WI38 (cell line): Measurements from ENCODE around the gene PPIH.

Experiments
- H3K4me3 ChIP-seq: 2 replicates; pipeline ENCODE4 v1.5.1; 2011; ENCODE audit warnings: low read depth, mild to moderate bottlenecking, control low read depth, low read length
- CTCF ChIP-seq: IDR thresholded peaks from 2 replicates; pipeline ENCODE4 v1.5.1; 2012; ENCODE audit warnings: low read depth, mild to moderate bottlenecking, control low read depth, low read length

Gene PPIH

GRCh38 chr1:42682739-42683531 lies 24.7 kb downstream of the PPIH start:
- H3K4me3 ChIP-seq: peak overlapping the region; percentile 85
- no peak for TF ChIP-seq CTCF

- TF ChIP-seq CTCF: no peak
- peak overlapping the region; percentile 85 for H3K4me3 ChIP-seq
Observed at GRCh38 chr1:42684139-42684538, 25.9 kb downstream of the PPIH start.

- H3K4me3 ChIP-seq: no peak overlapping the region
- no peak for TF ChIP-seq CTCF
Observed at GRCh38 chr1:42686418-42686817, 28.2 kb downstream of the PPIH start.

GRCh38 chr1:42689912-42690311 lies 31.7 kb downstream of the PPIH start:
- no peak overlapping the region for H3K4me3 ChIP-seq
- no peak for TF ChIP-seq CTCF

GRCh38 chr1:42690477-42691156 lies 32.4 kb downstream of the PPIH start:
- H3K4me3 ChIP-seq: no peak overlapping the region
- no peak for TF ChIP-seq CTCF

GRCh38 chr1:42691157-42691498 lies 32.9 kb downstream of the PPIH start:
- H3K4me3 ChIP-seq: no peak overlapping the region
- no peak for TF ChIP-seq CTCF

- H3K4me3 ChIP-seq: no peak overlapping the region
- no peak for TF ChIP-seq CTCF
Observed at GRCh38 chr1:42692461-42692860, 34.2 kb downstream of the PPIH start.
